Stimulated activated CD4-positive, alpha-beta T cell treated with anti-CD3 and anti-CD28 coated beads, Interleukin-12 subunit alpha, Interleukin-12 subunit beta, amount 100 ng/mL, for 24 hours (primary cell): ENCODE results near the gene ADPRHL1.

ENCODE experiments used
- DNase-seq, 2 experiments: peaks; one replicate each; pipeline ENCODE4 v3.0.0-alpha.2; 2020; ENCODE audit warnings: low read depth in 2 of 2

ADPRHL1 gene

DNA sequence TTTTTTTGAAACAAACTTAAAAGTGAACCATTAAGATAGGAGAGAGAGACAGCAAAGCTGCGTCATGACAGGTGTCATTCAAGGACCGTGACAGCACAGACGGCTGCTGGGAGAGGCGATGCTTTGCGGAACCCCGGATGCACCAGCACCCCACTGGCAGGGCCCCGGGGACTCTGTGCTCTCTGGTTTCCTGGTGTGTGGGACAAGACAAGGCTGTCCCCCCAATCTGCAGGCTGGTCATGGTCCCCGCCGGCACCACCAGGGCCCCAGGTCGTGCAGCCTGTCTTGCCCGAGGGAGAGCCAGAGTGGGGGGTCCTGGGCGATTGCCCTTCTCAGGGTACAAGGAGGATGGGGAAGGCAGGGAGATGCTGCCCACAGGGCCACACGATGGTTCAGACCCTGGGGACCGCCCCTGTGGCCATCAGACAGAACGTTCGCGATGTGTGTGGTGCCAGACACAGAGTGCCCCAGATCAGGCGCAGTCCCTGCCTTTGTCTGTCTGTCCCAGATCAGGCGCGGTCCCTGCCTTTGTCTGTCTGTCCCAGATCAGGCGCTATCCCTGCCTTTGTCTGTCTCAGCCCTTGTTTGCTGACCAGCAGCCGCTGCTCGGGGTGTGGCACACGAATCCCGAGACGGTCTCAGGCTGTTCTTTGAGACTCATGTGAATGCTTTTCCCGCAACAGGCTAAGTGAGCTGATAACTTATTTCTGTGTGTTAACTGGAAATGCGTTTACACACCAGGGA, 36.1 kb downstream of the ADPRHL1 start:
- DNase-seq = no peak

GRCh38 chr13:113415825-113416224, 37.5 kb downstream of the ADPRHL1 start:
- DNase-seq = no peak

- no peak for DNase-seq
These were observed 38.3 kb downstream of the ADPRHL1 start for GRCh38 chr13:113415032-113415431.

- no peak for DNase-seq
These were observed 39.0 kb downstream of the ADPRHL1 start for GRCh38 chr13:113414335-113414734.

- DNase-seq = no peak
These were observed 39.4 kb downstream of the ADPRHL1 start for GRCh38 chr13:113413898-113414282.

GRCh38 chr13:113413178-113413897, 40.0 kb downstream of the ADPRHL1 start:
- no peak for DNase-seq

- DNase-seq = no peak
These were observed 40.8 kb downstream of the ADPRHL1 start for GRCh38 chr13:113412440-113412839.

GRCh38 chr13:113411216-113412023, 41.9 kb downstream of the ADPRHL1 start:
- DNase-seq = no peak

DNA sequence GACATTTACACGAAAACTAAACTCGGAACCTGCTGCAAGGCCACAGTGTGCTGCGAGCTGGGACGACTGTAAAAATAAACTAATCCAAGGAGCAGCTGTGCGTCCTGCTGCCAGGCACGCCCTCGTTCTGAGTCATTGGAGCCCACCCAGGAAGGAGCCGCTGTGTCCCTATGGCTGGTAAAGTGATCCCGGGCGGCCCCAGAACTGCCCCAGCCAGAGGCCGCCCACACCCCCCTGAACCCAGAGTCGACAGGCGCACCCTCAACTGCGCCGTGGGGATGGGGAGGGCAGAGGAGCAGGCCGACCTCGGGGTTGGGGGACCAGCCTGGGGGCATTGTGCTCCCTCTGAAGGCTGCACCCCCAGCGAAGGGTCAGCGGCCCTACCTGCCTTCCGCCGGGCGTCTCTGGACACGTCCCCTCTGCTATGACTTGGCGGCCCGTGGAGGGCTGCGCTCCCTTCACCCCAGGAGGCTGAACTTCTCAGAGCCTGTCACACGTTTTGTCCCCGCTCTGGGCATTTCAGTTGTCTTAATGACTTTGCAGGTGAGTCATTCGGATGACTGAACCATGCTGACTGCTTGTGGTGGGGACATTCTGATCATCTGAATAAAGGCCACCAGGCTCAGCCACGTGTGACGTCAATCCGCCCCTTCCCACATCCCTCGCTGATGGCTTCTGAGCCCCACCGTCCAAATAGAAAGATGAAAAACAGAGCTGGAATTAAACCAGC, 42.7 kb downstream of the ADPRHL1 start:
- no peak for DNase-seq

DNA sequence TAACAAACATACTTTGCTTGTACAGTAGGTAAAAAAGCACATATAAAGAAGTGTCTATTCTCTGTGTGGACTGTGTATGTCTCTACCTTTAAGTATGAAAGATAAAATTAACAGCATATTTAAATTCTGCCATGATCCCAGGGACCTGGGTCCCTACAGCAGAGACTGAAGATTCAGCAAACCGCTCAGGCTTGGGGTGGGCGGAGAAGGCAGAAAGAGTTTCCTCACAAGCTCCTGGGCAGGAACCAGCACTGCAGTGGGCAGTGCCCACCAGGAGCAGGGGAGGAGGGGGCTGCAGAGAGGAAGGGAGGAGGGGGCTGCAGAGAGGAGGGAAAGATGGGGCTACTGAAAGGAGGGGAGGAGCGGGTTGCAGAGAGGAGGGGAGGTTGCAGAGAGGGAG, 44.7 kb downstream of the ADPRHL1 start:
- no peak for DNase-seq

DNA sequence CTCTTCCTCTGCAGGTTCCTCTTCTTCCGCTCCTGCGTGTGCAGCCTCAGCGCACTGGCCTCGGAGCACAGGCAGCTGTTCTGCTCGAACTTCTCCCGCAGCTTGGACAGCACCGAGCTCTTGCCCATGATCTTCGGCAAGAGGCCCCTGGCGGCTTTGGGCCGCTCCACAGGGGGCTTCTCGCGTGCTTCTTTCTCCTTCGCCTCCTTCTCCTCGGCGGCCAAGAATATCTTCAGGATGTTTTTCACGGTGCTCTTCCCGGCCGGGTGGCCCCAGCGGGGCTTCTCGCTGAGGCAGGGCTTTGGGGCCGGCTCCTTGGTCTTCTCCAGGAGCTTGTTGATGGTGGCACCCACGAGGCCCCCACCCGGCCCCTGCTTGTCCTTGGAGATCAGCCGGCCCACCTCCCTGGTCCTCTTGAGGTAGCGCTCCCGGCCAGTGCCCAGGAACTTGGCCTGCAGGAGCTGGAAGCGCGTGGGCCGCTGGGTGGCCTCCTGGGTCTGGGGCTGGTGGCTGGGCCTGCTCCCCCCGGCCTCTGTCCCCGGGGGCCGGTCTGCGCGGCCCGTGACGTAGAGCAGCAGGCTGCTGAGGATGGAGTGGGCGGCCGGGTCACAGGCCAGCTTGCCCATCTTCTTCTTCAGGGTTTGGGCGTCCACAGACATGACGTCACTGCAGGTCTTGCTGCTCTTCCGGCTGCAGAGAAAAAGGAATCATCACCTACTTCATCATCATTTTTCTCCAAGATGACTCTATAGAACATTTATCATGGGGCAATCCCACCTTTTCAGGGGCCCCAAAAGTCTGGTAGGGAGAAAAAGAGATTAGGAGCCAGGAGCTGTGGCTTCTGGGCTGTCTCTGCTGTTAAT, 45.5 kb downstream of the ADPRHL1 start:
- DNase-seq = no peak

GRCh38 chr13:113407103-113407530, 46.2 kb downstream of the ADPRHL1 start:
- DNase-seq = no peak

DNA sequence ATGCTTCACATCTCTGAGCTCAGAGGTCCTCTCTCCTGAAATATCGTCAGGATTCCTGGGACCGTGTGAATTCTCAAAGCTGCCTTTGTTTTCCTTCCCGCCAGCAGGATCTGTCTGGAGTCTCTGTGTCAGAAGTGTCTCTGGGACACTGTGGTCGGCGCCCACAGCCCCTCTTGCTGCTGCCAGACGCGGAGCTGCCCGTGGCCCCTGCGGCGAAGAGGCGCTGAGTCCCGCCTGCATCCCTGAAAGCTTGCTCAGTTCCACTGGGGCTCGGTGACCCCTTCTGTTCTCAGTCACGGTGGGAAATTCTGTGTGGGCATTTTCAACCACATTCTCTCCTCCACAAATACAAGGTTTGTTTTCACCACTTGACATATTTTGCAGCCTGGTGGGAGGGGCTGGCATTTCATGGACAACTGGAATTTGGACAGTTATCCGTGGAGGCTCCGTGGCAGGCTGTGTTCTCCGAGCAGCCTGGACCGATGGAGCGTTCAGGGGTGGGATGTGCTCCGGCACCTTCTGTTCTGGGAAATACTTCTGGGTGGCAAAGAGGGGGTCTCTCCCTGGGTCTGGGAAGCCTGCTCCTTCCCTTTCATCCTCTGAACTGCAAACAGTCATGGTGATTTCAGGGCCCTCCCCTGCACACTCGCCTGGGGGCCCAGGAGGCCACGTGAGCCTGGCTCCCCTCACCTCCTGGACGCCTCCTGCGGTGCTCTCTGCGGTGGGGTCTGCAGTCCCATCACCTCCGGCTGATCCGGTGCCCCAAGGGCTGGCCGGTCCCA, 46.8 kb downstream of the ADPRHL1 start:
- no peak for DNase-seq

DNA sequence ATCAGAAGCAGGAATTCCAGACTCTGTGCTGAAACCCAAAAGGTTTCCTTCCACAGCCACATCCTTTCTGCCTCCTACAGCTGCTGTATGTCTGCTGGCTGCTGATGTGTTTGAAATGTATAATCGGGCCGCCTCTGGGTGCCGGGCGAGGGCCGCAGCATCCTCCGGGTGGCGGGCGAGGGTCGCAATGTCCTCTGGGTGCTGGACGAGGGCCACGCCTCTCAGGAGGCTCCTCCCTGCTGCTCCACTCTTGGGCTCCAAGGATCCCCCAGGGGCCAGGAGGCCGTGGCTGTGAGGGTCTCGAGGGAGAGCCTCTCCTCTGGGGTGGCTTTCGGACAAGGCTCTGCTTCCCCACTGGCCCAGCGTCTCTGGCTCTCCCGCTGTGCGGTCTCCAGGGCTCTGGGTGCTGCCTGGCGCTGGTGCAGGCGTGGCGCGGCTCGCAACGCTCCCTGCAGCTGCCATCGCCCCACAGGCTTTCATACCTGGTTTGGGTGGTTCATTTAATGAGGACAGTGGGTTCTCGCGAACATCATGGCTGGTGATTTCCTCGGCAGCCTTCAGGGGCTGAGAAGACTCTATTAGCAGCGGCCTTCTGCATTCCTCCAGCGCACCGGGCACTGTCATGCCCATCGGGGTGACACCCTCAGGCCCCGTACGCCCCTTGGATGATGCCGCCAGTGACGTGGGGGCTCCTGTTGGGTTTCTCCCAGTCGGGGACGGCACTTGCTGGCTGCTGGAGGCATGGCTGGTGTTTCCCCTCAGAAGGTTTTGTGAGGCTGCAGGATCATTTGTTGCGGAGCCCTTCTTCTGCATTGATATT, 47.6 kb downstream of the ADPRHL1 start:
- no peak for DNase-seq

- DNase-seq = no peak
These were observed 48.4 kb downstream of the ADPRHL1 start for GRCh38 chr13:113404723-113405471.

DNA sequence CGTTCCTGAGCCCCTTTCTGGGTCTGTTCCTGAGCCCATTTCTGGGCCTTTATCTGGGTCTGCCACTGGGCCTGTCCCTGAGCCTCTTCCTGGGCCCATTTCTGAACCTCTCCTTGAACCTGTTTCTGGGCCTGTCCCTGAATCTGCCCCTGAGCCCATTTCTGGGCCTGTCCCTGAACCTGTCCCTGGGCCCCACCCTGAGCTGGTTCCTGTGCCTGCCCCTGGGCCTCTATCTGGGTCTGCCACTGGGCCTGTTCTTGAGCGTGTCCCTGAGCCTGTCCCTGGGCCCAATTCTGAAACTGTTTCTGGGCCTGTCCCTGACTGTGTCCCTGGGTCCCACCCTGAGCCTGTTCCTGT, 48.9 kb downstream of the ADPRHL1 start:
- no peak for DNase-seq

- DNase-seq = no peak
These were observed 49.8 kb downstream of the ADPRHL1 start for GRCh38 chr13:113403255-113404104.
